GM21447 (cell line): ENCODE results near the gene MOCS3.

Experiments
- ATAC-seq: cut with Tn5 transposase; IDR thresholded peaks from one replicate; pipeline ENCODE4 v1.9.1; 2021; ENCODE audit not compliant: unreplicated experiment

Gene MOCS3

GRCh38 chr20:50981714-50982048 is 23.1 kb downstream of the MOCS3 start:
- no peak for ATAC-seq

- ATAC-seq = no peak
Observed at GRCh38 chr20:50982363-50982762, 23.7 kb downstream of the MOCS3 start.

GRCh38 chr20:50983321-50983720 is 24.7 kb downstream of the MOCS3 start:
- ATAC-seq = no peak

GRCh38 chr20:50987493-50988210 is 29.0 kb downstream of the MOCS3 start:
- ATAC-seq = no peak

DNA sequence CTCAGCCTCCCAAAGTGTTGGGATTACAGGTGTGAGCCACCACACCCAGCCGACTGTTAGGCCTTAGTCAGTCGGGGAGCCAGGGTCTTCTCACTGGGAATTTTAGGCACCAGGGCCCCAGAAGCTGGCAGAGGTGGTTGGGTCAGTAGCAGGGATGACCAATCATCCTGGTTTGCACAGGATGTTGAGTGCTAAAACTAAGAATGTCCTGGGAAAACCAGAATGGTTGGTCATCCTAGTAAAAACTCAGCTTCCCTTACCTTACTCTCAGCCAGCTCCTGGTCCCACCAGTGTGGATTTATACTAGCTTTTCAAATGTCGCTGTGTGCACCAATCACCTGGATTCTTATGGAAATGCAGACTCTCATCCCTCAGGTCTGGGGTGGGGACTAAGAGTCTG is 32.5 kb downstream of the MOCS3 start:
- ATAC-seq = no peak

DNA sequence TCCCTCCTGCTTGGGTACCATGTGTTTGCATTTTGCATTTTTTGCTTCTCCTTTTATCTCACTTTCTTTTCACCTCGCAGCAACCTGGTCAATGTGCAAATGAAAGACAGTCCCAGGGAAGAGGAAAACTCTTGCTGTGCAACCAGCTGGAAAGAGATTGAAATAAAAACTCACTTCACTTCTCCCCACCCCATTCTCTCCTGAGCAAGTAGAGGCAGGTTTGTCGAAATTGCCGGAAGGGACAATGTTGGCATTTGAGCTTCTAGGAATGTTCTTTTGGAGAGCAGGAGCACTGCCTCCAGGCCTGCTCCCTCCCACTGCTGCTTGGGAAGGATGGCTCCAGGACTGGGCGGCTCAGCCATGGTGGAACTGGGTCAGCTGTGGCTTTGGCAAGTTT is 33.7 kb downstream of the MOCS3 start:
- no peak for ATAC-seq

DNA sequence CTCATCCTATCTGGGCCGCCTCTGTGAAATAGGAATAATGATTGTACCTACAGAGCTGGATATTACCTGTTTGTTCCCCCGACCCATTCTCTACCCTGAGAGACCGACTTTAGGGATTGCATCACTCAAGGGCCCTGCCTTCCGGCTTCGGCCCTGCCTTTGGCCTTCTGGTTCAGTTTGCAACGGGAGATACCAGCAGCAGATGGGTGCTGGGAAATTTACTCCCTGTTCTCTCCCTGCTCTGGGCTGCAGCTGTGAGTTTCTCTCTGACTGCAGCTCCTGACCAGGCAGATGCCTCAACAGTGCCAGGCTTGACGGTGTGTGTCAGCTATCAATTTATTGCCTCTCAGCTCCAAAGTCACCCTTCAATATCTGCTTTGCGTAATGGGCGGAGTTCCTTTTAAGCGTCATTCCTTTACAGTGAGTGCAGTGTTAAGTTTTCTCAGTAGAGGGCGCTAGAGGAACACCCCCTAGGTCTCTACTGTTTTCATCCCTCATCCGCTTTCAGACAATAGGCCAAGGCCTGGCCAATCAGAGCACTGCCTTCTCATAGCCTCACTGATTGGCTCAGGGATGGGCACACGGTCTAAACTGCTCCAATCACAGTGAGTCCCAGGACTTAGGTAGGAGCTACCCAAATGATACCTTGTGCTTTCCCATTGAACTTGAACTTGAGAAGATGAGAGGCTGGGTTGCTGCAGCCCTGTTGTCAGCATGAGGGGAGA is 34.3 kb downstream of the MOCS3 start:
- no peak for ATAC-seq

DNA sequence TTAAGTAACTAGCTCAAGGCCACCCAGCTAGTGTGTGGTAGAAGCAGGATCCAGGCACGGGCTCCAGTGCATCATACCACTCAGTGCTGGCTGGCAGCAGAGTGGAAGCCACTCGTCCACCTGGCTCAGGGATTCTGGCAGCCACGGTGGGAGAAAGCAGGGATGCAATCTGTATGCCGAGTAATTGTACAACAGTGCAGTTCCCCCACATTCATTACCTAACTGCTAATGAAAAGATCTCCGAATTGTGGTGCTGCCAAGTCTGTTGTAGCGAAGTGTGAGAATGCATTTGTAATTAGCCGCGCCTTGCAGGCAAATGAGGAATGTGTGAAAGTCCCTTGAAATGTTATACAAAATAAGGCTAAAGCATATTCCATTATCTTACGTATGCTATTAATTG is 35.3 kb downstream of the MOCS3 start:
- no peak for ATAC-seq

GRCh38 chr20:50995506-50995905 is 36.9 kb downstream of the MOCS3 start:
- no peak for ATAC-seq

GRCh38 chr20:50996901-50997865 is 38.6 kb downstream of the MOCS3 start:
- ATAC-seq = no peak

GRCh38 chr20:50999355-50999754 is 40.7 kb downstream of the MOCS3 start:
- ATAC-seq = no peak

DNA sequence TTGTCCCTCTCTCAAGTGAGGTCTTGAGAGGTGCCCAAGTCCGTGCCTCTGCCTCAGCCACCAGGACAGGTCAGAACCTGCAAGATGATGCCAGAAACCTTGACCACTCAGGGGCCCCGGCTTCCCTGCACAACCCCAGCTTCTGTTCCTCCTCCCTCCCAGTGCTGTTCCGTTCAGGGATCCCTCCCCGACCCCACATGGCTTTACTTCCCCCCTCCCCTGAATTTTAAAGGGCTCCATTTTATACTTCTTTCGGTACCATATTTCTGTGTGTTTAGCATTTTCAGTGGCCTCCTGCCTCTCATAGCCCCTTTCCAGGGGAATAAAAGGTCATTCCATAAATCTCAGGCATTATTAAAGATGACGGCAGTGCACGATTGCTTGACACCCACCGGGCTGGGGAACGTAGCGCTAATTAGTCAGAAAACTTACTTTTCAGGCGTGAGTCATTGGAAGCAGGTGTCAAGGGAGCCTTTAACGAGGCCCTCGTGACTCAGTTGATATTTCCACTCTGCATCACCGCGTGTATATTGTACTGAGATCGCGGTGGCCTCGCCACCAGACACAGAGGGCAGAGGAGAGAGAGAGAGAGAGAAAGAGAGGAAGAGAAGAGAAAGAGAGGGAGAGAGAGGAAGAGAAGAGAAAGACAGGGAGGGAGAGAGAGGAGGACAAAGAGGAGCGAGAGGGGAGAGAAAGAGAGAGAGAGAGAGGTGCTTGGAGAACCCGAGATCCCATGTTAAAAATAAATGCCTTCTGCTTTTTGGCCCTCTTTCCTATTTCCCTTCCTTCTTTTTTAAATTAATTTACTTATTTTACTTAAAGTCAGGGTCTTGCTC is 43.0 kb downstream of the MOCS3 start:
- ATAC-seq = no peak

- ATAC-seq = no peak
Observed at GRCh38 chr20:51002633-51003032, 44.0 kb downstream of the MOCS3 start.

GRCh38 chr20:51003753-51004152 is 45.1 kb downstream of the MOCS3 start:
- ATAC-seq = no peak

DNA sequence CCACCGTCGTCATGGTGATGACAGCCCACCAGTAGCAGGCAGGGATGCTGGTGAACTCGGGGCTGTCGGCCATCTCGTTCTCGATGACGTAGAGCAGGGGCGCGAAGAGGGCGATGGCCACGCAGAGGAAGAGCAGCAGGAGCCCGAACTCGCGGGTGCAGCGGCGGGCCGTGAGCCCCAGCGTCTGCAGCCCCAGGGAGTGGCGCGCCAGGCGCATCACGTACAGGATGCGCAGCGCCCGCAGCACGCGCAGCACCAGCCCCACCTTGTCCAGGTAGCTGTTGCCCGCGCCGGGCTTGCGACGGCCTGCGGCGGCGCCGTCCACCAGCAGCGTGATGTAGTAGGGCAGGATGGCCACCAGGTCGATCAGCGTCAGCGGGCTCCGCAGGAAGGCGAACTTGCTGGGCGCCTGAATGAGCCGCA is 45.7 kb downstream of the MOCS3 start:
- ATAC-seq = no peak

DNA sequence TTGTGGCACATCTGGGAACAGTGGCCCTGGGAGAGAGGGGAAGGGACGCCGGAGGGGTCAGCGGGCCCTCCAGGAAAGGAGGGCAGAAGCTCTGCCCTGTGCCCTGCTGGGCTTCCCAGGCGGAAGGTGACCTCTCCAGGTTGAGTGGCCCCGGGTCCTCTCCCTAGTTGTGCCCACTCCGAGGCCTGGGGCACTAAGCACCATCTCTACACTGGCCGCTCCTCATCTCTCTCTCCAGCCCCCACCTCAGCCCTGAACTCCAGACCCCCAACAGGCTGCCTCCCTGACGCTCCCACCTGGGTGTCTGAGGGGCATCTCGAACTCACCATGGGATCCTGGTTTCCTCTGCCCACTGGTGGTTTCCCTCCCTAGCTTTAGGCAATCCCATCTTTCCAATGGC is 46.2 kb downstream of the MOCS3 start:
- ATAC-seq = no peak

GRCh38 chr20:51005214-51005613 is 46.6 kb downstream of the MOCS3 start:
- no peak for ATAC-seq

GRCh38 chr20:51008718-51009117 is 50.1 kb downstream of the MOCS3 start:
- ATAC-seq = no peak

- ATAC-seq = no peak
Observed at GRCh38 chr20:51009303-51010042, 50.9 kb downstream of the MOCS3 start.

DNA sequence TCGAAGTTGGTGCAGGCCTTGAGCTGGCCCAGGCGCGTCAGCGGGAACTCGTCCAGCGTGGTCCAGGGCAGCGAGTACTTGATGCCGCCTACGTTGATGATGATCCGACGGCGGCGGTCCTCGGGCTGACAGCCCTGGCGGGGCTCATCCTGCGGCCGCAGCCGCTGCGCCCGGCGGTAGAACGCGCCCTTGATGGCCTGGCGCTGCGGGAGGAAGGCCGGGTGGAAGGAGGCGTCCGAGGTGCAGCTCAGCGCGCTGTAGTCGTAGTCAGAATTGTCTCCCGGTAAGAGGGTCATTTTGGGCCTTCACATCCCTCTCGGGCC is 51.4 kb downstream of the MOCS3 start:
- no peak for ATAC-seq
